Caki2 (cell line): ENCODE data around the gene DENND5B. TPM values are rescaled to one million over a fixed set of nuclear protein-coding genes. Genes with fewer than 3 reads are reported as not detected.
A peak's percentile ranks its signal among the peaks of the same experiment; 100 is the strongest.
"Not testable (repeated sequence)": the region's sequence is repeated elsewhere in the genome, so short reads cannot be mapped to it uniquely, and the experiment has no call there.

ENCODE experiments used
- DNase-seq: peaks from one replicate; pipeline ENCODE4 v3.0.0-alpha.2; 2015; ENCODE audit warnings: low read depth
- in situ Hi-C: cut with HindIII; loops from 2 replicates; pipeline ENCODE4 v1.10.0; 2016; ENCODE audit warnings: low sequenced_read_pairs, low pct_unique_long_range_greater_than_20kb, mixed read lengths
- total RNA-seq: library from RNA; depleted of rRNA; stranded (reverse); fragments of >200 nt; shearing (Covaris generic); gene quantifications from 2 replicates; pipeline ENCODE4 v1.2.3, GENCODE V29; 2014; ENCODE audit warnings: low replicate concordance

The DENND5B gene
- total RNA-seq, 1 experiment from 2014 or later: 27.7 TPM

DNA sequence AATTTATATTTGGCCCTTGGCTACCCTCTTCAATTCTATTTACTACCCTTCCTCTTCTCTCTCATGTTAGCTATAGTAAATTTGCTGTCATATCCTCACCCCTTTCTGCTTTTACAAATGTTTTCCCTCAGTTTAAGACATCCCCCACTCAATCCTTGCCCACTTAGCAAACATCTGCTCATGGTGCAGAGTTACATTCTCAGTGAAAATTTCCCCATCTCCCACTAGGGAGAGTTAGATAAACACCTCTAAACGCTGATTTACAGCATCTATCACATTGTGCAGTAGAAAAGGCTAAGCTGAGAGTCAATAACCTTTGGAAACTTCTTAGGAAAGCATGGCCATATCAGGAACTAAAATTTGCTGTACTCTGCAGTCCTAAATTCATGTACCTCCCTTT, 69.0 kb downstream of the DENND5B start:
- in situ Hi-C loops: no loop called here
- DNase-seq: no peak

DNA sequence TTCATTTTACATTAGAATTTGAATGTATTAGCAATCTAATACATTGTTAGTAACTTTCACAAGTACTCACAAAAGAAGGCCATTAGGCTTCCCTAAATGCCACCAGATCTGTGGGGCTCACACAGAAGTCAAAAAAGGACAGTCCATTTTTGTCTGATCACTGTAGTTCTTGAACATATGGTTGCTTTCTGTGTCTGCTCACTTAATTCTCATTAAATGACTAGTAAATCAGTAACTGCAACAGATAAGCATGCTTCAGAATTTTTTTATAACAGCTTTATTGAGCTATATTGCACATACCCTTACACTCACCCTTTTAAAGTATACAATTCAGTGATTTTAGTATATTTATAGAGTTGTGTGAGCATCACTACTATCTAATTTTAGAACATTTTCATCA, 71.4 kb downstream of the DENND5B start:
- DNase-seq: no peak
- in situ Hi-C loops: no loop called here

GRCh38 chr12:31518680-31519227, 72.2 kb downstream of the DENND5B start:
- DNase-seq: peak; percentile 88
- in situ Hi-C loops: no loop called here

DNA sequence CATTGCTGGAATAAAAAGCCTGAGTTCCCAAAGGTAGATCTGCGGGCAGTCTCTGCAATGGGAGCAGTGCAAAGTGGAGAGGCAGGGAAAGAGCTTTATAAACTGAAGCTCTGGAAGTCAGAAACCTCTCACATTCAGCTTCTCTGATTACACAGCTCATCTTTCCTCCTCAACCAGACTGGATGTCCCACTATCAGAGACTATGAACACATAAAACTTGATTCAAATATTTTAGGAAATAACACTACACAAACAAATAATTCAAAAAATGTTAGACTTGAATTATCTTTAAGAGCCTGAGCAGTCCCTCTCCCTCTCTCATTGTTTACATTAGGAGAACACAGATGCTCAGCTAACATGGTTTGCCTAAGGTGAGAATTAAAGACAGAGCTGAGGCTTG, 72.9 kb downstream of the DENND5B start:
- no peak for DNase-seq
- in situ Hi-C loops: no loop called here

- in situ Hi-C loops: no loop called here
Observed at GRCh38 chr12:31516702-31517101, 74.2 kb downstream of the DENND5B start.

GRCh38 chr12:31514912-31515311, 76.0 kb downstream of the DENND5B start:
- DNase-seq: no peak
- in situ Hi-C loops: no loop called here

More at GRCh38 chr12:31516702-31517101, 74.2 kb downstream of the DENND5B start:
- no peak for DNase-seq

GRCh38 chr12:31510034-31510433, 80.9 kb downstream of the DENND5B start:
- DNase-seq: no peak
- in situ Hi-C loops: no loop called here

GRCh38 chr12:31508436-31509150, 82.3 kb downstream of the DENND5B start:
- DNase-seq: no peak
- in situ Hi-C loops: no loop called here

GRCh38 chr12:31507966-31508365, 83.0 kb downstream of the DENND5B start:
- no peak for DNase-seq
- in situ Hi-C loops: no loop called here

GRCh38 chr12:31506515-31507306, 84.2 kb downstream of the DENND5B start:
- in situ Hi-C loops: no loop called here
- no peak for DNase-seq

- in situ Hi-C loops: no loop called here
- DNase-seq: no peak
Observed at GRCh38 chr12:31504625-31505222, 86.2 kb downstream of the DENND5B start.

GRCh38 chr12:31501014-31501413, 89.9 kb downstream of the DENND5B start:
- not testable (repeated sequence) for DNase-seq

DNA sequence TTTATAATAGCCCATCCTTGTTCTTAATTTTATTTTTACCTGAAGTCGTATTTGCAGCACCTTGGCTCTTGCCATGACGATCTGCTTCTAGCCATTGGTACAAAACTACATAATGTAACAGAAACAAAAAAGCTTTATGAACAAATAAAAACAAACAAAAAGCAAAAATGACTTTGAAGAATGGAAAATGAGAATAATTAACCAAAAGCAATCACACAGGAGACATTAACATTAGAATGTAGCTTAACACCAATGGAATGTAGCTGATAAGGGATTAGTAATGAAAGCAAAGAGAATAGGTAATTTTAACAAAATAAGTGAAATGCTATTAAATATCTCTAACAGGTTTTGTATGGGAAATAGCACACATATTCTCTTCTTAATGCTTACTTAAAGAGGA, 91.4 kb downstream of the DENND5B start:
- no peak for DNase-seq
- in situ Hi-C loops: no loop called here

More at GRCh38 chr12:31501014-31501413, 89.9 kb downstream of the DENND5B start:
- in situ Hi-C loops: not testable (repeated sequence)

DNA sequence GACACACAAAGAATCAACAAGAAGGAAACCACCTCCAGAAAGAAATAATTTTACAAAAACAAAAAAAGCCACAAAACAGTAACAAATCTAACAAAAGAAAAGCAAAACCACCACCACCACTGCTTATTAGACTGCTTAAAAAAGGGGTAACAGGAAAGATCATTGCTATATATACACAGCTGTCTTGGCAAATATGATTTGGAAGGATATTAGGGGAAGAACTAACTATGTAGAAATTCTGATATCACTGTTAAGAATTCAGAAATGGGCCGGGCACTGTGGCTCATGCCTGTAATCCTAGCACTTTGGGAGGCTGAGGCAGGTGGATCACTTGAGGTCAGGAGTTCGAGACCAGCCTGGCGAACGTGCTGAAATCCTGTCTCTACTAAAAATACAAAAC, 92.5 kb downstream of the DENND5B start:
- DNase-seq: peak; percentile 40
- in situ Hi-C loops: no loop called here

GRCh38 chr12:31496257-31496656, 94.7 kb downstream of the DENND5B start:
- in situ Hi-C loops: no loop called here
- DNase-seq: no peak

GRCh38 chr12:31494455-31494854, 96.5 kb downstream of the DENND5B start:
- in situ Hi-C loops: no loop called here
- peak; percentile 75 for DNase-seq

GRCh38 chr12:31492599-31493196, 98.2 kb downstream of the DENND5B start:
- in situ Hi-C loops: no loop called here
- DNase-seq: no peak

DNA sequence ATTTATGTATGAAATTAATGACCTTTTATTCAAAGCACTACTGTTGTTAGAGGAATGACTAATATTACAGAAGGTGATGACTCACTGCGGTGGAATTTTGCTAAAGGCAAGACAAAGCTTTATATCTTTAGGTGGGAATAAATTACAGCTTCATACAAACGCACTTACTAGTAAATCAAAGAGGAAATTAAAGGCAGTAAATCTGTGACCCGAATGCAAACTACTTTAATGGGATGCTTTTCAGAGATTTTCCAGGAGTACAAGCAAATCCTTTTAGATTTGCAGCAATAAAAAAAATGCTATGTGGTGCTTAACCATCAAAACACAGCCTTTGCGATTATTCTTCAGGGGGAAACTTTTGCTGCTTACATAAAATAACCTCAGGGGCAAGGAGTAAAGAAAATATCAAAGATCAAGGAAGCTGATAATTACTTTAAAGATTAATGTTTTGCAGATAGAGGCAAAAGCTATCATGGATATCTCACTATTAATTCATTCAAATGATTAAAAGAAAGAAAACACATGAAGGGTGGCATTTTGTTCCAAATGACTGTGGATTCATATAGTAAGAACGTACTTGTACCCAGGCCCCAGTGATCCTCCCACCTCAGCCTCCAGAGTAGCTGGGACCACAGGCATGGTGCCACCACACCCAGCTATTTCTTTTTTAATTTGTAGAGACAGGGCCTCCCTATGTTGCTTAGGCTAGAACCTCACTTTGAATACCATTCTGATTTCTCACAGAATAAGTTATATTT, 98.9 kb downstream of the DENND5B start:
- in situ Hi-C loops: no loop called here
- peak; percentile 91 for DNase-seq
